DND-41 (cell line): Measurements from ENCODE around the gene CIROP.

Source experiments
- ATAC-seq: fragments of 200-7000 bp; cut with Tn5 transposase; 3 replicates; pipeline ENCODE4 v1.9.1; 2021; ENCODE audit warnings: low read depth; ENCODE audit not compliant: insufficient read depth
- DNase-seq: peaks from one replicate; pipeline ENCODE4 v3.0.0-alpha.2; 2020
- H2AFZ ChIP-seq: 2 replicates; pipeline ENCODE4 v1.6.0; 2012; ENCODE audit warnings: low read depth, low read length
- H3K27ac ChIP-seq: 2 replicates; pipeline ENCODE4 v1.5.1; 2012; ENCODE audit warnings: low read length, inconsistent platforms
- H3K27me3 ChIP-seq: fragments of 200-600 bp; sonication (generic); 2 replicates; pipeline ENCODE4 v1.6.0; 2012; ENCODE audit warnings: low read length, mild to moderate bottlenecking, inconsistent platforms; ENCODE audit not compliant: insufficient read depth, poor library complexity
- H3K36me3 ChIP-seq: 2 replicates; pipeline ENCODE4 v1.5.1; 2012; ENCODE audit warnings: low read length, inconsistent platforms; ENCODE audit not compliant: insufficient read depth
- H3K4me1 ChIP-seq: 2 replicates; pipeline ENCODE4 v1.5.1; 2012; ENCODE audit warnings: mild to moderate bottlenecking, low read length; ENCODE audit not compliant: insufficient read depth
- H3K4me2 ChIP-seq: 2 replicates; pipeline ENCODE4 v1.6.0; 2012; ENCODE audit warnings: mild to moderate bottlenecking, moderate library complexity, low read length, inconsistent platforms; ENCODE audit not compliant: insufficient read depth
- H3K4me3 ChIP-seq, 2 experiments: fragments of 200-600 bp in 1 of 2; shearing (Covaris generic) in 1 of 2; 2 replicates each; pipeline ENCODE4 v1.5.1; 2012 to 2016; ENCODE audit warnings: inconsistent platforms in 2 of 2, low read length in 2 of 2, mild to moderate bottlenecking in 2 of 2, low read depth in 1 of 2, moderate library complexity in 1 of 2
- H3K79me2 ChIP-seq: 2 replicates; pipeline ENCODE4 v1.6.0; 2012; ENCODE audit warnings: low read length, inconsistent platforms; ENCODE audit not compliant: insufficient read depth
- H3K9ac ChIP-seq: 2 replicates; pipeline ENCODE4 v1.6.0; 2012; ENCODE audit warnings: low read depth, mild to moderate bottlenecking, inconsistent platforms, low read length, moderate library complexity
- H3K9me3 ChIP-seq: 2 replicates; pipeline ENCODE4 v1.5.1; 2012; ENCODE audit warnings: low read length, moderate library complexity, mild to moderate bottlenecking, inconsistent platforms; ENCODE audit not compliant: insufficient read depth, severe bottlenecking
- H4K20me1 ChIP-seq: 2 replicates; pipeline ENCODE4 v1.6.0; 2012; ENCODE audit warnings: low read length; ENCODE audit not compliant: insufficient read depth
- CTCF ChIP-seq: IDR thresholded peaks from 2 replicates; pipeline ENCODE4 v1.5.1; 2012; ENCODE audit warnings: borderline replicate concordance, low read length, moderate library complexity, mild to moderate bottlenecking; ENCODE audit not compliant: poor library complexity, severe bottlenecking; ENCODE audit errors: extremely low read depth
- EZH2 ChIP-seq: IDR thresholded peaks from 3 replicates; pipeline ENCODE4 v1.6.1; 2012; ENCODE audit warnings: borderline replicate concordance, low read depth, mild to moderate bottlenecking, moderate library complexity, low read length, inconsistent platforms; ENCODE audit not compliant: severe bottlenecking

Gene CIROP

DNA sequence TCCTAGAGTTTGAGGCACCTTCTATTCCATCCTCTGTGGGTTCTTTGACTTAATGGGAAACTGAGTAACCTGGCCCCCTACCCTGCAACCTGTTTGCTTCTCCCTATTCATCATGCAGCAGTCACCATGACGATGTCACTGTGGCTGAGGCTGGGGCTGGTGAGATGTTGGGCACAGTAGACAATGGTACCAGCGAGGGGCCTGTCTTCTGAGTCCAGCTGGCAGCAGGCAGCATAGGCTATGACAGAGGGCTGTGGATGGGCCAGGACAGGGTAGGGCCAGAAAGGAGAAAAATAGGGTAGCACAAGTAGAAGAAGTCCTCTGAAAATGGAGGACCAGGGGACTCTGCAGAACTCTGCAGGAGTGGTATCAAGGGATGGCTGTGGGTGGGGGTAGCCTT, 2.0 kb downstream of the CIROP start:
- DNase-seq (no peak), ATAC-seq (no peak)
- Histone ChIP-seq H3K27me3 (peaks cover 10% of the 10 kb centered on the region), H3K79me2 (peaks cover 7% of the 10 kb centered on the region), H3K9me3 (no peaks in the 10 kb centered on the region), H3K4me3 (no peak overlapping the region), H3K27ac (no peak overlapping the region), H4K20me1 (peaks cover 5% of the 10 kb centered on the region; the same call in 1 of the 2 replicates), H2AFZ (no peak overlapping the region), H3K9ac (no peak overlapping the region), H3K4me1 (no peaks in the 10 kb centered on the region; the same call in 1 of the 2 replicates), H3K4me2 (no peak overlapping the region), H3K36me3 (peaks cover 6% of the 10 kb centered on the region)
- no peak for TF ChIP-seq EZH2
- no peak for TF ChIP-seq CTCF

GRCh38 chr14:23101986-23102625, 2.7 kb downstream of the CIROP start:
- Histone ChIP-seq H3K36me3 (peaks cover 10% of the 10 kb centered on the region), H3K9ac (no peak overlapping the region), H3K4me3 (no peak overlapping the region), H4K20me1 (peaks cover 9% of the 10 kb centered on the region), H3K27ac (no peak overlapping the region), H3K79me2 (peaks cover 14% of the 10 kb centered on the region), H3K4me2 (no peak overlapping the region), H3K27me3 (peaks cover 10% of the 10 kb centered on the region), H3K9me3 (no peaks in the 10 kb centered on the region), H2AFZ (no peak overlapping the region), H3K4me1 (peaks cover 5% of the 10 kb centered on the region)
- DNase-seq, result no peak
- no peak for ATAC-seq
- no peak for TF ChIP-seq CTCF
- TF ChIP-seq EZH2, result no peak

- DNase-seq, result no peak
- H3K9me3 ChIP-seq, result no peaks in the 10 kb centered on the region
- H3K27ac ChIP-seq, result no peak overlapping the region
- no peak for ATAC-seq
- TF ChIP-seq CTCF (no peak), EZH2 (no peak)
- H3K4me1 ChIP-seq, result peaks cover 12% of the 10 kb centered on the region
- peaks cover 10% of the 10 kb centered on the region for H3K36me3 ChIP-seq
- H3K4me3 ChIP-seq, result no peak overlapping the region
- peaks cover 10% of the 10 kb centered on the region for H3K27me3 ChIP-seq
- no peak overlapping the region for H2AFZ ChIP-seq
- no peak overlapping the region for H3K9ac ChIP-seq
- H3K79me2 ChIP-seq, result peaks cover 21% of the 10 kb centered on the region
- H3K4me2 ChIP-seq, result no peak overlapping the region
- peaks cover 9% of the 10 kb centered on the region for H4K20me1 ChIP-seq
Observed at GRCh38 chr14:23101213-23101970, 3.4 kb downstream of the CIROP start.
